ENCODE results near the gene MALSU1. TPM values are rescaled to one million over a fixed set of nuclear protein-coding genes. Genes with fewer than 3 reads are reported as not detected.

Gene MALSU1
- total RNA-seq, 6 experiments from 2014 or later = 36.7 to 55.1 (median 44.7) TPM

DNA sequence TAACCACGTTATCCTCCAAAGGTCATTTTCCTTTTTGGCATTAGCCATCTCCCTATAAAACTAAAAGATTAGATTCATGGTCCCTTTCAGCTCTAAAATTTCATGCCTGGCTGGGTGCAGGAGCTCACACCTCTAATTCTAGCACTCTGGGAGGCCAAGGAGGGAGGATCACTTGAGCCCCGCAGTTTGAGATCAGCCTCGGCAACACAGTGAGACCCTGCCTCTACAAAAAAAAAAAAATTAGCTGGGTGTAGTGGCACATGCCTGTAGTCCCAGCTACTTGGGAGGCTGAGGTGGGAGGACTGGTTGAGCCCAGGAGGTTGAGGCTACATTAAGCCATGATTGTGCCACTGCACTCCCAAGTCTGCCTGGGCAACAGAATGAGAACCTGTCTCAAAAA lies 57.0 kb downstream of the MALSU1 start:
- TF ChIP-seq, protein P1, sequence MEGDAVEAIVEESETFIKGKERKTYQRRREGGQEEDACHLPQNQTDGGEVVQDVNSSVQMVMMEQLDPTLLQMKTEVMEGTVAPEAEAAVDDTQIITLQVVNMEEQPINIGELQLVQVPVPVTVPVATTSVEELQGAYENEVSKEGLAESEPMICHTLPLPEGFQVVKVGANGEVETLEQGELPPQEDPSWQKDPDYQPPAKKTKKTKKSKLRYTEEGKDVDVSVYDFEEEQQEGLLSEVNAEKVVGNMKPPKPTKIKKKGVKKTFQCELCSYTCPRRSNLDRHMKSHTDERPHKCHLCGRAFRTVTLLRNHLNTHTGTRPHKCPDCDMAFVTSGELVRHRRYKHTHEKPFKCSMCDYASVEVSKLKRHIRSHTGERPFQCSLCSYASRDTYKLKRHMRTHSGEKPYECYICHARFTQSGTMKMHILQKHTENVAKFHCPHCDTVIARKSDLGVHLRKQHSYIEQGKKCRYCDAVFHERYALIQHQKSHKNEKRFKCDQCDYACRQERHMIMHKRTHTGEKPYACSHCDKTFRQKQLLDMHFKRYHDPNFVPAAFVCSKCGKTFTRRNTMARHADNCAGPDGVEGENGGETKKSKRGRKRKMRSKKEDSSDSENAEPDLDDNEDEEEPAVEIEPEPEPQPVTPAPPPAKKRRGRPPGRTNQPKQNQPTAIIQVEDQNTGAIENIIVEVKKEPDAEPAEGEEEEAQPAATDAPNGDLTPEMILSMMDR (IDR thresholded peaks at IDR 0.05) = no peak
- no peak for TF ChIP-seq POLR2A (IDR thresholded peaks at IDR 0.05)
- WGBS (ENCODE audit: insufficient coverage, low coverage, low lambda C conversion rate, missing lambda C conversion rate) = 74% methylated on average over 2 of the region's 3 CpGs
- Histone ChIP-seq H3K27me3 (no peaks in the 10 kb centered on the region), H3K36me3 (no peaks in the 10 kb centered on the region), H3K27ac (no peak overlapping the region), H3K9me3 (no peaks in the 10 kb centered on the region), H3K4me3 (no peak overlapping the region), H3K4me1 (peaks cover 0 to 18% (median 3%) of the 10 kb centered on the region in 4 donors)
- ATAC-seq = no peak
- DNase-seq = no peak
- intact Hi-C loops (cut with DNase I) = no loop called here

DNA sequence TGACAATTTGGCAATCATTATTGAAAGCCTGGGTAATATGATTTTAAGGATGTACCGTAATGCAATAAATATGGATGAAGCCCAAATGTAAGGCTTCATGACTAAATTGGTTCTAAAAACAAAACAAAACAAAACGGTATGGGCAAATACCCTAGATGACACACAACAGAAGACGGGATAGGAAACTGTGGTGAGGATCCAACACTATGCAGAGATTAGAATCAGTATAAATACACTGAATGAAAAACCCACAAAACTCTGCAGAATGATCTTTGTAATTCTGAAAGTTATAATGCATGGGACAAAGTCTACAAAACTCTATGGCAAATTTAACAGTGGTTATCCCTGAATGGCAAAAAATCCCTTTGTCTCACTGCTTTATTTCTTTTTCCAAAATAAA lies 57.6 kb downstream of the MALSU1 start:
- H3K4me3 ChIP-seq = no peak overlapping the region
- ATAC-seq = peak; percentile 13 to 55 (median 46)

DNA sequence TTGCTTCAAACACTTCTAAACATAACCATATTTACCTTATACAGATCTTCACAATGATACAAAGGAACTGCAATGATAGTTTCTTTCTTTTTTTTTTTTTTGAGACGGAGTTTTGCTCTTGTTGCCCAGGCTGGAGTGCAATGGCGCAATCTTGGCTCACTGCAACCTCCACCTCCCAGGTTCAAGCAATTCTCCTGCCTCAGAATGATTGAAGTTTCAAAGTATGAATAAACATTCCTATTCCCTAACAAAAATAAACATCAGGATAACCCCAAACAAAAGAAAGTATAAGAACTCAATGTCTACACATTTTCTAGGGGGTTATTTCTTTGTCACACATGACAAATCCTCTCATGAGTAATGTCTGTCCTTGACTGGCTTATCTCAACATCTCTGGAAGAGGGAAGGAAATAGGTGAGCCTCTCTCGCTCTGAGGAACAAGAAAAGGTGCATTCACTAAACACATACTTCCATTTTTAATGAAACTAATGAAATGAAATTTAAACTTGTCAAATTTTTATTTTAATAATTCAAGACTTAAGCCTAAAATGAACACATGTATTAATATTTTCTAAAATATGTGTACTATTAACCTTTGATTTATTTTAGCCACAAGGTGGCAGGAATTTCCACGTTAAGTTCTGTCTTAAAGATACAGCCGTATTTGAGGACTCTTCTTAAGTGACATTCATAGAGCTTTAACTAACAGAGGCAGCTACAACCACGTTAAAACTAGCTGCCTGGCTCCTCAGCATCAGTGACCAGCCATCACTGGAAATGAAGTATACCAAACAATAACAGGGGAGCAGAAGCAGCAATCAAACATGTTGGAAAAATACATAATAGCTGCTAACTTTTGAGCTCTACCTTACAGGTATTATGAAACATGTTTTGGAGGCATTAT lies 58.3 kb downstream of the MALSU1 start:
- H3K9me3 ChIP-seq = no peaks in the 10 kb centered on the region
- WGBS (ENCODE audit: insufficient coverage, low coverage, low lambda C conversion rate, missing lambda C conversion rate) = 8% methylated on average over 6 of the region's 6 CpGs
- no peak overlapping the region for H3K4me3 ChIP-seq
- peaks cover 0 to 18% (median 3%) of the 10 kb centered on the region in 4 donors for H3K4me1 ChIP-seq
- peak overlapping the region in 1 of 3 donors; percentile 2 for H3K27ac ChIP-seq
- TF ChIP-seq POLR2A (IDR thresholded peaks at IDR 0.05) = no peak
- TF ChIP-seq, protein P1 (IDR thresholded peaks at IDR 0.05) = peak; percentile 18 to 45 (median 37)
- DNase-seq (no peak), ATAC-seq (peak; percentile 52 to 79 (median 72))
- intact Hi-C loops (cut with DNase I) = no loop called here
- no peaks in the 10 kb centered on the region for H3K36me3 ChIP-seq
- no peaks in the 10 kb centered on the region for H3K27me3 ChIP-seq

More for the DNA sequence above, 57.6 kb downstream of the MALSU1 start:
- Histone ChIP-seq H3K36me3 (no peaks in the 10 kb centered on the region), H3K27ac (peak overlapping the region in 1 of 3 donors; percentile 2), H3K4me1 (peaks cover 0 to 18% (median 3%) of the 10 kb centered on the region in 4 donors), H3K27me3 (no peaks in the 10 kb centered on the region), H3K9me3 (no peaks in the 10 kb centered on the region)
- TF ChIP-seq POLR2A (IDR thresholded peaks at IDR 0.05) = no peak
- TF ChIP-seq, protein P1 (IDR thresholded peaks at IDR 0.05) = no peak
- DNase-seq = no peak
- 23% methylated on average over 3 of the region's 3 CpGs for WGBS (ENCODE audit: insufficient coverage, low coverage, low lambda C conversion rate, missing lambda C conversion rate)
- intact Hi-C loops (cut with DNase I) = no loop called here

DNA sequence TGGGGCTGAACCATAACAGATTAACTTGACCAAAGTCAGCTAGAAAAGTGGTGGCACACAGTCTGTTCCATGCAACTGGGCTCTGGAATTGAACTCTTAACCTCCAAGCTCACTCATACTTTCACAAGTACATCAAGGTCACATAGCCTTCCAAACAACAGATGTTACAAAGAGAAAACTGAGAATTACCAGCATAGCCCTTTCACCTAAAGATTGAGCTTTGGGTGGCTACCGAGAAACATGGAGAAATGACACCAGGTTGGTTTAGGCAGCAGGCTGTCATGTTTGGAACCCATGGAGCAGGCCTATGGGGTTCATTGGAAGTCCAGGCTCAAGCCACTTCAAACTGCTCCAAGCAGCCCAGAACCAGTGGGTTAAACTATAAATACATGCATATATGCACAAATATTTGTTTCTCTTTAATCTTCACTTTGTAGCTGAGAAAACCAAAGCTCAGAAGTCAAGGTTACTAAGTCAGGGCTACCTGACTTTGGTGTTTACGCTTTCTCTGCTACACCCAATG lies 59.1 kb downstream of the MALSU1 start:
- intact Hi-C loops (cut with DNase I) = no loop called here

More for the DNA sequence above, 59.1 kb downstream of the MALSU1 start:
- peaks cover 0 to 18% (median 3%) of the 10 kb centered on the region in 4 donors for H3K4me1 ChIP-seq
- WGBS (ENCODE audit: insufficient coverage, low coverage, low lambda C conversion rate, missing lambda C conversion rate) = 89% methylated on average over 2 of the region's 2 CpGs
- H3K9me3 ChIP-seq = no peaks in the 10 kb centered on the region
- H3K27ac ChIP-seq = no peak overlapping the region
- no peaks in the 10 kb centered on the region for H3K27me3 ChIP-seq
- DNase-seq (no peak), ATAC-seq (no peak)
- no peak for TF ChIP-seq POLR2A (IDR thresholded peaks at IDR 0.05)
- TF ChIP-seq, protein P1 (IDR thresholded peaks at IDR 0.05) = no peak
- no peak overlapping the region for H3K4me3 ChIP-seq
- H3K36me3 ChIP-seq = no peaks in the 10 kb centered on the region

Other genes with a start within 250 kb of the MALSU1 start
- gene KLHL7, start 193.6 kb upstream of the MALSU1 start, total RNA-seq = 1 to 10 TPM; 6.3 to 9.1 (median 7.5) TPM
- 10 to 100 TPM; 13.0 to 45.6 (median 15.5) TPM for gene NUP42, start 117.3 kb upstream of the MALSU1 start, total RNA-seq
- 10 to 100 TPM in 4 of 6 experiments, 1 to 10 TPM in 2; 5.8 to 64.9 (median 13.4) TPM for gene GPNMB, start 52.6 kb upstream of the MALSU1 start, total RNA-seq
- under 1 TPM in 5 of 6 experiments, not detected in 1; 0.12 to 0.64 (median 0.19) TPM for gene IGF2BP3, start 171.2 kb downstream of the MALSU1 start, total RNA-seq
- 10 to 100 TPM; 11.1 to 34.9 (median 24.7) TPM for gene TRA2A, start 232.6 kb downstream of the MALSU1 start, total RNA-seq

Measured in right lobe of liver (tissue), 6 donors.